ENCODE measurements around the gene NXPE1. TPM values are rescaled to one million over a fixed set of nuclear protein-coding genes. Genes with fewer than 3 reads are reported as not detected.

NXPE1 gene
- total RNA-seq, 1 donor from 2014 or later = not detected

DNA sequence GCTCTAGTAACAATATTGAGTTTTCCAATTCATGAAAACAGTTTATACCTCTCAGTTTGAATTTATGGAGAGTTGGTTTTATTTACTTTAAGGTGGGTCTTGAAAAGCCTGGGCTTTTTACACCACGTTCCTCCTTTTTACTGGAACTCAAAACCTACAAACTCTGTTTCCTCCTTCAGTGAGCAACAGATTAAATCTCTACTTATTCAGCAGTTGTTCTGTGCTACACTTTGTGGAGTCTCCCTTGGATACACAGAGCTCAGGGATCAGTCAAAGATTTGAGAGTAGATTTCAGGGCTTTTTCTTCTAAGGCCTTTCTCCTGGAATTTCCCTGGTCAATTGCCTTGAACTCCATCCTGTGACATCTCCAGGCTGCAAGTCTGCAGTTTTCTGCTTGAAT lies 3.5 kb downstream of the NXPE1 start:
- no peak overlapping the region for H3K9ac ChIP-seq (ENCODE audit: low read length)
- no peaks in the 10 kb centered on the region for H3K79me2 ChIP-seq (ENCODE audit: insufficient read depth, low read length)
- no peak overlapping the region for H3K27ac Mint-ChIP-seq (ENCODE audit: unreplicated experiment)
- no peak overlapping the region for H3K4me3 Mint-ChIP-seq (ENCODE audit: unreplicated experiment)
- FAIRE-seq = no peak
- H3K4me3 ChIP-seq (ENCODE audit: insufficient read depth, low read depth, low read length) = no peak overlapping the region
- peaks cover 3% of the 10 kb centered on the region for H3K4me1 Mint-ChIP-seq (ENCODE audit: low read depth, unreplicated experiment)
- H3K27me3 Mint-ChIP-seq (ENCODE audit: low read depth, unreplicated experiment) = no peaks in the 10 kb centered on the region
- TF ChIP-seq EZH2 (IDR thresholded peaks at IDR 0.05; ENCODE audit: insufficient read depth, low read length) (no peak), CTCF (IDR thresholded peaks at IDR 0.05; ENCODE audit: insufficient read depth, low read depth, low read length) (no peak)
- no peak for DNase-seq (ENCODE audit: low read depth)
- H2AFZ ChIP-seq (ENCODE audit: low read depth, low read length) = no peak overlapping the region
- H3K27ac ChIP-seq (ENCODE audit: low read depth, low read length) = no peak overlapping the region
- no peaks in the 10 kb centered on the region for H3K4me1 ChIP-seq (ENCODE audit: insufficient read depth, low read length)
- no peaks in the 10 kb centered on the region for H4K20me1 ChIP-seq (ENCODE audit: insufficient read depth, low read length)
- no peaks in the 10 kb centered on the region for H3K36me3 ChIP-seq (ENCODE audit: insufficient read depth, low read length)
- no peaks in the 10 kb centered on the region for H3K27me3 ChIP-seq (ENCODE audit: insufficient read depth, low read length)
- H3K36me3 Mint-ChIP-seq (ENCODE audit: low read depth, unreplicated experiment) = peaks cover 2% of the 10 kb centered on the region
- no peaks in the 10 kb centered on the region for H3K9me3 Mint-ChIP-seq (ENCODE audit: unreplicated experiment)
- no peaks in the 10 kb centered on the region for H3K9me3 ChIP-seq (ENCODE audit: insufficient read depth, low read depth, low read length)
- H3K4me2 ChIP-seq (ENCODE audit: low read length) = no peak overlapping the region

GRCh38 chr11:114553642-114554041 lies 6.0 kb downstream of the NXPE1 start:
- DNase-seq (ENCODE audit: low read depth) = no peak
- Mint-ChIP-seq H3K27me3 (ENCODE audit: low read depth, unreplicated experiment) (no peaks in the 10 kb centered on the region), H3K9me3 (ENCODE audit: unreplicated experiment) (no peaks in the 10 kb centered on the region), H3K4me1 (ENCODE audit: low read depth, unreplicated experiment) (no peaks in the 10 kb centered on the region), H3K27ac (ENCODE audit: unreplicated experiment) (no peak overlapping the region), H3K4me3 (ENCODE audit: unreplicated experiment) (no peak overlapping the region), H3K36me3 (ENCODE audit: low read depth, unreplicated experiment) (peaks cover 2% of the 10 kb centered on the region)
- Histone ChIP-seq H3K4me3 (ENCODE audit: insufficient read depth, low read depth, low read length) (no peak overlapping the region), H3K4me2 (ENCODE audit: low read length) (no peak overlapping the region), H3K4me1 (ENCODE audit: insufficient read depth, low read length) (no peaks in the 10 kb centered on the region), H4K20me1 (ENCODE audit: insufficient read depth, low read length) (no peaks in the 10 kb centered on the region), H3K9me3 (ENCODE audit: insufficient read depth, low read depth, low read length) (no peaks in the 10 kb centered on the region), H3K36me3 (ENCODE audit: insufficient read depth, low read length) (no peaks in the 10 kb centered on the region), H3K9ac (ENCODE audit: low read length) (no peak overlapping the region), H3K79me2 (ENCODE audit: insufficient read depth, low read length) (no peaks in the 10 kb centered on the region), H2AFZ (ENCODE audit: low read depth, low read length) (no peak overlapping the region), H3K27ac (ENCODE audit: low read depth, low read length) (no peak overlapping the region), H3K27me3 (ENCODE audit: insufficient read depth, low read length) (no peaks in the 10 kb centered on the region)
- TF ChIP-seq CTCF (IDR thresholded peaks at IDR 0.05; ENCODE audit: insufficient read depth, low read depth, low read length) (no peak), EZH2 (IDR thresholded peaks at IDR 0.05; ENCODE audit: insufficient read depth, low read length) (no peak)
- FAIRE-seq = no peak

- DNase-seq (ENCODE audit: low read depth) = no peak
- no peaks in the 10 kb centered on the region for H3K9me3 Mint-ChIP-seq (ENCODE audit: unreplicated experiment)
Measured at GRCh38 chr11:114551060-114551459, 8.6 kb downstream of the NXPE1 start.

More at GRCh38 chr11:114551060-114551459, 8.6 kb downstream of the NXPE1 start:
- H3K9me3 ChIP-seq (ENCODE audit: insufficient read depth, low read depth, low read length) = no peaks in the 10 kb centered on the region
- H3K27me3 ChIP-seq (ENCODE audit: insufficient read depth, low read length) = no peaks in the 10 kb centered on the region
- H3K4me3 Mint-ChIP-seq (ENCODE audit: unreplicated experiment) = no peak overlapping the region
- H3K4me1 Mint-ChIP-seq (ENCODE audit: low read depth, unreplicated experiment) = no peaks in the 10 kb centered on the region
- H3K4me2 ChIP-seq (ENCODE audit: low read length) = no peak overlapping the region
- H2AFZ ChIP-seq (ENCODE audit: low read depth, low read length) = no peak overlapping the region
- no peak for TF ChIP-seq CTCF (IDR thresholded peaks at IDR 0.05; ENCODE audit: insufficient read depth, low read depth, low read length)
- no peak for TF ChIP-seq EZH2 (IDR thresholded peaks at IDR 0.05; ENCODE audit: insufficient read depth, low read length)
- no peaks in the 10 kb centered on the region for H3K36me3 ChIP-seq (ENCODE audit: insufficient read depth, low read length)
- H3K79me2 ChIP-seq (ENCODE audit: insufficient read depth, low read length) = no peaks in the 10 kb centered on the region
- no peak overlapping the region for H3K4me3 ChIP-seq (ENCODE audit: insufficient read depth, low read depth, low read length)
- H3K9ac ChIP-seq (ENCODE audit: low read length) = no peak overlapping the region
- no peak overlapping the region for H3K27ac ChIP-seq (ENCODE audit: low read depth, low read length)
- H3K4me1 ChIP-seq (ENCODE audit: insufficient read depth, low read length) = no peaks in the 10 kb centered on the region
- no peak for FAIRE-seq
- no peak overlapping the region for H3K27ac Mint-ChIP-seq (ENCODE audit: unreplicated experiment)
- H4K20me1 ChIP-seq (ENCODE audit: insufficient read depth, low read length) = no peaks in the 10 kb centered on the region
- H3K36me3 Mint-ChIP-seq (ENCODE audit: low read depth, unreplicated experiment) = peaks cover 2% of the 10 kb centered on the region
- no peaks in the 10 kb centered on the region for H3K27me3 Mint-ChIP-seq (ENCODE audit: low read depth, unreplicated experiment)

Data from astrocyte (in vitro differentiated cells and primary cell).